ENCODE results near the gene TENM4. TPM values are rescaled to one million over a fixed set of nuclear protein-coding genes. Genes with fewer than 3 reads are reported as not detected.

The TENM4 gene
- total and polyA plus RNA-seq, 4 donors: 0.02 to 0.33 (median 0.14) TPM

GRCh38 chr11:78780889-78781288, 659.9 kb downstream of the TENM4 start:
- TF ChIP-seq, protein P1, sequence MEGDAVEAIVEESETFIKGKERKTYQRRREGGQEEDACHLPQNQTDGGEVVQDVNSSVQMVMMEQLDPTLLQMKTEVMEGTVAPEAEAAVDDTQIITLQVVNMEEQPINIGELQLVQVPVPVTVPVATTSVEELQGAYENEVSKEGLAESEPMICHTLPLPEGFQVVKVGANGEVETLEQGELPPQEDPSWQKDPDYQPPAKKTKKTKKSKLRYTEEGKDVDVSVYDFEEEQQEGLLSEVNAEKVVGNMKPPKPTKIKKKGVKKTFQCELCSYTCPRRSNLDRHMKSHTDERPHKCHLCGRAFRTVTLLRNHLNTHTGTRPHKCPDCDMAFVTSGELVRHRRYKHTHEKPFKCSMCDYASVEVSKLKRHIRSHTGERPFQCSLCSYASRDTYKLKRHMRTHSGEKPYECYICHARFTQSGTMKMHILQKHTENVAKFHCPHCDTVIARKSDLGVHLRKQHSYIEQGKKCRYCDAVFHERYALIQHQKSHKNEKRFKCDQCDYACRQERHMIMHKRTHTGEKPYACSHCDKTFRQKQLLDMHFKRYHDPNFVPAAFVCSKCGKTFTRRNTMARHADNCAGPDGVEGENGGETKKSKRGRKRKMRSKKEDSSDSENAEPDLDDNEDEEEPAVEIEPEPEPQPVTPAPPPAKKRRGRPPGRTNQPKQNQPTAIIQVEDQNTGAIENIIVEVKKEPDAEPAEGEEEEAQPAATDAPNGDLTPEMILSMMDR (IDR thresholded peaks at IDR 0.05; ENCODE audit: low read depth, low read length, missing input control): no peak
- no peak for TF ChIP-seq ATF3 (IDR thresholded peaks at IDR 0.05)
- no peak for TF ChIP-seq RXRA (IDR thresholded peaks at IDR 0.05)
- no peak for TF ChIP-seq FOXA1 (IDR thresholded peaks at IDR 0.05)
- TF ChIP-seq HNF4G (IDR thresholded peaks at IDR 0.05): no peak
- TF ChIP-seq YY1 (IDR thresholded peaks at IDR 0.05): no peak
- TF ChIP-seq, protein P2, sequence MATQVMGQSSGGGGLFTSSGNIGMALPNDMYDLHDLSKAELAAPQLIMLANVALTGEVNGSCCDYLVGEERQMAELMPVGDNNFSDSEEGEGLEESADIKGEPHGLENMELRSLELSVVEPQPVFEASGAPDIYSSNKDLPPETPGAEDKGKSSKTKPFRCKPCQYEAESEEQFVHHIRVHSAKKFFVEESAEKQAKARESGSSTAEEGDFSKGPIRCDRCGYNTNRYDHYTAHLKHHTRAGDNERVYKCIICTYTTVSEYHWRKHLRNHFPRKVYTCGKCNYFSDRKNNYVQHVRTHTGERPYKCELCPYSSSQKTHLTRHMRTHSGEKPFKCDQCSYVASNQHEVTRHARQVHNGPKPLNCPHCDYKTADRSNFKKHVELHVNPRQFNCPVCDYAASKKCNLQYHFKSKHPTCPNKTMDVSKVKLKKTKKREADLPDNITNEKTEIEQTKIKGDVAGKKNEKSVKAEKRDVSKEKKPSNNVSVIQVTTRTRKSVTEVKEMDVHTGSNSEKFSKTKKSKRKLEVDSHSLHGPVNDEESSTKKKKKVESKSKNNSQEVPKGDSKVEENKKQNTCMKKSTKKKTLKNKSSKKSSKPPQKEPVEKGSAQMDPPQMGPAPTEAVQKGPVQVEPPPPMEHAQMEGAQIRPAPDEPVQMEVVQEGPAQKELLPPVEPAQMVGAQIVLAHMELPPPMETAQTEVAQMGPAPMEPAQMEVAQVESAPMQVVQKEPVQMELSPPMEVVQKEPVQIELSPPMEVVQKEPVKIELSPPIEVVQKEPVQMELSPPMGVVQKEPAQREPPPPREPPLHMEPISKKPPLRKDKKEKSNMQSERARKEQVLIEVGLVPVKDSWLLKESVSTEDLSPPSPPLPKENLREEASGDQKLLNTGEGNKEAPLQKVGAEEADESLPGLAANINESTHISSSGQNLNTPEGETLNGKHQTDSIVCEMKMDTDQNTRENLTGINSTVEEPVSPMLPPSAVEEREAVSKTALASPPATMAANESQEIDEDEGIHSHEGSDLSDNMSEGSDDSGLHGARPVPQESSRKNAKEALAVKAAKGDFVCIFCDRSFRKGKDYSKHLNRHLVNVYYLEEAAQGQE (IDR thresholded peaks at IDR 0.05): no peak
- TF ChIP-seq GABPA (IDR thresholded peaks at IDR 0.05 in 1 of 2, conservative IDR thresholded peaks at IDR 0.05 in 1 of 2): no peak
- TF ChIP-seq FOXA2 (IDR thresholded peaks at IDR 0.05): no peak
- TF ChIP-seq TAF1 (conservative IDR thresholded peaks at IDR 0.05): no peak
- TF ChIP-seq ZBTB33 (IDR thresholded peaks at IDR 0.05): no peak
- TF ChIP-seq SP1 (IDR thresholded peaks at IDR 0.05): no peak
- TF ChIP-seq JUND (IDR thresholded peaks at IDR 0.05): no peak
- no peak for TF ChIP-seq MAX (IDR thresholded peaks at IDR 0.05)
- no peak for TF ChIP-seq EGR1 (IDR thresholded peaks at IDR 0.05; ENCODE audit: low read depth in 2 of 2)
- TF ChIP-seq HNF4A (conservative IDR thresholded peaks at IDR 0.05): no peak
- Histone ChIP-seq H3K4me1 (ENCODE audit: control insufficient read depth in 4 of 4, insufficient read depth in 4 of 4, low read length in 3 of 4) (no peaks in the 10 kb centered on the region), H3K27ac (ENCODE audit: low read depth in 1 of 2, low read length in 2 of 2) (no peak overlapping the region), H3K9ac (ENCODE audit: low read depth in 1 of 2, low read length in 2 of 2) (no peak overlapping the region), H3K36me3 (ENCODE audit: control insufficient read depth in 4 of 4, insufficient read depth in 3 of 4, low read depth in 1 of 4, low read length in 3 of 4) (no peaks in the 10 kb centered on the region), H3K27me3 (ENCODE audit: control insufficient read depth in 4 of 4, insufficient read depth in 4 of 4, low read length in 3 of 4) (no peaks in the 10 kb centered on the region), H3K4me3 (ENCODE audit: low read depth in 1 of 3, low read length in 3 of 3) (no peak overlapping the region), H3K9me3 (ENCODE audit: control insufficient read depth in 4 of 4, low read length in 3 of 4) (no peaks in the 10 kb centered on the region)
- WGBS: 78% methylated on average over 3 of the region's 3 CpGs
- no peak for DNase-seq (ENCODE audit: low spot score)

DNA sequence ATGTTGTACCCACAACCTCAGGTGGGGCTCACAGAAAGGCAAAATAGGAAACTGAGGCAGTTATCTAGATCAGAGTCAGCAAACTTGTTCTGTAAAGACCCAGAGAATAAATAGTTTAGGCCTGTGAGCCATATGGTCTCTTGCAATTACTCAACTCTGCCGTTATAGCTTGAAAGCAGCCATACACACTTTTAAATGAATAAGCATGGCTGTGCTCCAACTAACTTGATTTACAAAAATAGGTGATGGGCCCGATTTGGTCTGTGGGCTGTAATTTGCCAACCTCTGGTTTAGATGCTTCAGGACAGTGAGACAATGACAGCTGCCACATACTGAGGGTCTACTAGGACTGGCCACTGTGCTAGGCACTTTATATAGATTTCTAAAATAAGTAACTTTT, 667.3 kb downstream of the TENM4 start:
- H3K4me1 ChIP-seq (ENCODE audit: control insufficient read depth in 4 of 4, insufficient read depth in 4 of 4, low read length in 3 of 4): peaks cover 2 to 11% (median 8%) of the 10 kb centered on the region in 4 donors
- no peak for DNase-seq (ENCODE audit: low spot score)
- TF ChIP-seq MAX (IDR thresholded peaks at IDR 0.05) (no peak), NR2F2 (IDR thresholded peaks at IDR 0.05) (no peak)
- 81% methylated on average over 2 of the region's 2 CpGs for WGBS
- H3K4me3 ChIP-seq (ENCODE audit: low read depth in 1 of 3, low read length in 3 of 3): no peak overlapping the region
- no peaks in the 10 kb centered on the region for H3K9me3 ChIP-seq (ENCODE audit: control insufficient read depth in 4 of 4, low read length in 3 of 4)
- H3K27ac ChIP-seq (ENCODE audit: low read depth in 1 of 2, low read length in 2 of 2): no peak overlapping the region
- H3K27me3 ChIP-seq (ENCODE audit: control insufficient read depth in 4 of 4, insufficient read depth in 4 of 4, low read length in 3 of 4): no peaks in the 10 kb centered on the region
- no peak overlapping the region for H3K9ac ChIP-seq (ENCODE audit: low read depth in 1 of 2, low read length in 2 of 2)
- H3K36me3 ChIP-seq (ENCODE audit: control insufficient read depth in 4 of 4, insufficient read depth in 3 of 4, low read depth in 1 of 4, low read length in 3 of 4): no peaks in the 10 kb centered on the region
